K562 (cell line): ENCODE measurements around the gene OR10A3. TPM values are rescaled to one million over a fixed set of nuclear protein-coding genes. Genes with fewer than 3 reads are reported as not detected.

Source experiments
- CHD7 ChIP-seq: fragments of 200-600 bp; sonication (generic); IDR thresholded peaks from one replicate; pipeline ENCODE4 v1.6.1; 2012; ENCODE audit warnings: mild to moderate bottlenecking, low read depth, low read length, inconsistent platforms
- EZH2 ChIP-seq: IDR thresholded peaks from 2 replicates; pipeline ENCODE4 v1.6.1; 2012; ENCODE audit warnings: low read depth, mild to moderate bottlenecking, inconsistent platforms, low read length, borderline replicate concordance
- L3MBTL2 ChIP-seq: fragments of 450-650 bp; IDR thresholded peaks from 2 replicates; pipeline ENCODE4 v1.6.1; 2016; ENCODE audit warnings: mild to moderate bottlenecking, moderate library complexity
- NEUROD1 ChIP-seq: fragments of 150-350 bp; IDR thresholded peaks from 2 replicates; pipeline ENCODE4 v1.6.1; 2014; ENCODE audit warnings: borderline replicate concordance, low read length, low read depth; ENCODE audit not compliant: partially characterized antibody
- POLR2AphosphoS5 ChIP-seq: IDR thresholded peaks from 2 replicates; pipeline ENCODE4 v1.6.1; 2011; ENCODE audit warnings: mild to moderate bottlenecking, low read depth, low read length, moderate library complexity; ENCODE audit not compliant: control insufficient read depth, insufficient read depth
- SFPQ ChIP-seq: fragments of 200-400 bp; formaldehyde crosslinking; IDR thresholded peaks from 2 replicates; pipeline ENCODE4 v1.6.1; 2017; ENCODE audit warnings: mild to moderate bottlenecking, low read depth, low read length, moderate library complexity
- TCF15 ChIP-seq: fragments of 250-450 bp; sonication (Bioruptor Pico); IDR thresholded peaks from 2 replicates; pipeline ENCODE4 v1.8.0; 2022; ENCODE audit warnings: moderate library complexity, mild to moderate bottlenecking, inconsistent platforms
- ZC3H4 ChIP-seq: sonication (generic); formaldehyde crosslinking; IDR thresholded peaks from 2 replicates; pipeline ENCODE4 v1.9.0; 2021; ENCODE audit warnings: missing genetic modification reagents, borderline replicate concordance
- ZNF277 ChIP-seq: fragments of 250-450 bp; sonication (Bioruptor Pico); IDR thresholded peaks from 2 replicates; pipeline ENCODE4 v1.8.0; 2022; ENCODE audit warnings: inconsistent platforms, mild to moderate bottlenecking, moderate library complexity, borderline replicate concordance
- ZNF696 ChIP-seq: fragments of 250-450 bp; sonication (Bioruptor Pico); conservative IDR thresholded peaks from 2 replicates; pipeline ENCODE4 v1.4.0; 2020; ENCODE audit warnings: mild to moderate bottlenecking, moderate library complexity
- ZZZ3 ChIP-seq: fragments of 450-650 bp; IDR thresholded peaks from 2 replicates; pipeline ENCODE4 v1.6.1; 2016; ENCODE audit warnings: antibody characterized with exemption, mild to moderate bottlenecking, moderate library complexity
- polyA plus RNA-seq, 8 experiments: library from polyadenylated mRNA; depleted of rRNA in 4 of 8; stranded (reverse) in 5 of 8; unstranded in 3 of 8; fragments of >200 nt; fragmentation: Nextera tagmentation in 2 of 8; fragmentation: Illumina TruSeq in 1 of 8; extraction: Ambion mirVana in 2 of 8; extraction: Trizol in 1 of 8; gene quantifications; 2 replicates each; pipeline versions ENCODE4 v1.2.1 to v1.2.3, GENCODE V29; 2011 to 2014; ENCODE audit warnings: inconsistent platforms in 1 of 8, missing spikeins in 1 of 8
- total RNA-seq, 7 experiments: library from RNA; depleted of rRNA in 6 of 7; stranded (reverse); fragments of >200 nt in 6 of 7; fragmentation: Illumina TruSeq in 2 of 7; extraction: Trizol in 2 of 7; gene quantifications; 2 replicates each; pipeline versions ENCODE4 v1.2.1 to v1.2.3, GENCODE V29; 2011 to 2021; ENCODE audit warnings: low replicate concordance in 1 of 7

OR10A3 gene
- total and polyA plus RNA-seq, 9 of the 15 experiments (the other 6 are each of a cell fraction or from before 2014, with no cell fraction given): not detected

- TF ChIP-seq CHD7 (no peak), ZC3H4 (no peak), ZNF696 (CRISPR knock-in tag) (no peak), L3MBTL2 (peak; percentile 24; the same call in 1 of the 2 replicates), ZNF277 (CRISPR knock-in tag) (no peak), EZH2 (no peak), TCF15 (CRISPR knock-in tag) (no peak), POLR2AphosphoS5 (no peak), NEUROD1 (no peak), ZZZ3 (no peak), SFPQ (no peak)
These were observed 35.9 kb upstream of the OR10A3 start (continued) for GRCh38 chr11:7977232-7977917.
